Skeletal muscle satellite cell (primary cell): ENCODE data around the gene SUN1.

Source experiments
- H3K27me3 ChIP-seq: 2 replicates; pipeline ENCODE4 v1.7.0; 2013; ENCODE audit warnings: low read length; ENCODE audit not compliant: control insufficient read depth, insufficient read depth
- H3K36me3 ChIP-seq: 2 replicates; pipeline ENCODE4 v1.7.0; 2013; ENCODE audit warnings: mild to moderate bottlenecking, control low read depth, low read length; ENCODE audit not compliant: insufficient read depth
- H3K4me1 ChIP-seq: 2 replicates; pipeline ENCODE4 v1.7.0; 2013; ENCODE audit warnings: low read length; ENCODE audit not compliant: control insufficient read depth, insufficient read depth
- H3K4me2 ChIP-seq: 2 replicates; pipeline ENCODE4 v1.7.0; 2013; ENCODE audit warnings: mild to moderate bottlenecking, low read length
- H3K4me3 ChIP-seq: 2 replicates; pipeline ENCODE4 v1.7.0; 2013; ENCODE audit warnings: low read length
- H3K9ac ChIP-seq: 2 replicates; pipeline ENCODE4 v1.7.0; 2013; ENCODE audit warnings: mild to moderate bottlenecking, low read depth, low read length, moderate library complexity
- H3K9me3 ChIP-seq: replicated peaks from 2 replicates; pipeline ENCODE4 v1.7.0; 2013; ENCODE audit warnings: mild to moderate bottlenecking, control low read depth, low read length

SUN1 gene

DNA sequence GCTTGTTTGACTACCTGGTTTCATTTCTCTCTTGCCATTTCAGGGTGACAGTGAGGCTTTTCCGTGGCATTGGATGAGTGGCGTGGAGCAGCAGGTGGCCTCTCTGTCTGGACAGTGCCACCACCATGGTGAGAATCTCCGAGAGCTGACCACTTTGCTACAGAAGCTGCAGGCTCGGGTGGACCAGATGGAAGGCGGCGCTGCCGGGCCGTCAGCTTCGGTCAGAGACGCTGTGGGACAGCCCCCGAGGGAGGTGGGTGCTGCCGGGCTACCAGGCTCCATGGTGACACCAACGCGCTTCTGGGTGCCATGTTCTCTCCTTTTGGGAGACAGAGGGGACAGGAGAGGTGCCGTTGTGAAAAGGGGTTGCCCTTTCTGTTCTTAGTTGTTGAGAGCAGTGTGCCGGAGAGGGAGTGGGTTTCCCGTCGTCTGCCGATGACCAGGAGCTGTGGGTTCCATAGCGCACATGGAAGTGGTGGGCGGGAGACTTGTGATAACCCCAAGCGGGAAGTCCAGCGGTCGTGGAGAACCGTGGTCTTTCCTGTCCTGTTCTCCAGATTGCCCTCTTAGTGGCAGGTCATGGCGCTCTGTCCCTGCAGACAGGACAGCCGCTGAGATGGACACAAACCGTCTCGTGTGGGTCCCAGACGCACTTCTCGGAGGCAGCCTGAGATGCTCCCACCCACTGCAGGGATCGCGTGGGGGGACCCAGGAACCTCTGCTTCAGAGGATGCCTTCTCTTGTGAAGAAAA is 21.3 kb downstream of the SUN1 start:
- Histone ChIP-seq H3K36me3 (peaks cover 80% of the 10 kb centered on the region), H3K9ac (no peak overlapping the region)

DNA sequence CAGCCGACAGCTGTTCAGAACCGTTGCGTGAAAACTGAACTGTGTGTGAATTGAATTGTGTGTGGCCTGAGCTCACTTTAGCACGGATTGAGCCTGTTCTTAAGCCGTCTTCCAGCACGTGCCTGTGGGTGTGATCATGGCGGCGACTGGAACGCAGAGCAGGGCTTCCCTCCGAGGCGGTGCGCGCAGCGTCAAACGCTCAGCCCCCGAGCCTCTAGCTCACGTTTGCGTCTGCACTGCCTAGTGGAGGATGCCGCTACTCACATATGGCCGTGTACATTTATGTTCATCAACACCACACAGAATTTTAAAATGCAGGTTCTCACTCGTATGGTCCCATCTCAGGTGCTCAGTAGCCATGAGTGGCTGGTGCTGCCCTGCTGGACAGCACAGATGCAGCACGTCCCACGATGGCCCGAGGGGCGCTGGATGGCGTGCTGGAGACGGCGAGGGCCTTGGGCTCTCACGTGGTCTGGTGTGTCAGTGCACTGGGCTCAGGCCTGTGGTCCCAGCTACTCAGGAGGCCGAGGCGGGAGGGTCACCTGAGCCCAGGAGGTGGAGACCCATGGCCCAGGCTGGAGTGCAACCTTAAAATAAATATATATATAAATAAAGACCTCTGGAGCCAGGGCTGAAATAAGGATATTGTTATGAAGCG is 22.0 kb downstream of the SUN1 start:
- H3K4me1 ChIP-seq = no peaks in the 10 kb centered on the region
- no peaks in the 10 kb centered on the region for H3K9me3 ChIP-seq
- H3K4me2 ChIP-seq = no peak overlapping the region
- peaks cover 80% of the 10 kb centered on the region for H3K36me3 ChIP-seq
- H3K27me3 ChIP-seq = no peaks in the 10 kb centered on the region
- no peak overlapping the region for H3K4me3 ChIP-seq
- no peak overlapping the region for H3K9ac ChIP-seq

More for the DNA sequence above, 21.3 kb downstream of the SUN1 start:
- H3K27me3 ChIP-seq = no peaks in the 10 kb centered on the region
- no peak overlapping the region for H3K4me3 ChIP-seq
- H3K4me2 ChIP-seq = no peak overlapping the region
- H3K9me3 ChIP-seq = no peaks in the 10 kb centered on the region
- no peaks in the 10 kb centered on the region for H3K4me1 ChIP-seq

DNA sequence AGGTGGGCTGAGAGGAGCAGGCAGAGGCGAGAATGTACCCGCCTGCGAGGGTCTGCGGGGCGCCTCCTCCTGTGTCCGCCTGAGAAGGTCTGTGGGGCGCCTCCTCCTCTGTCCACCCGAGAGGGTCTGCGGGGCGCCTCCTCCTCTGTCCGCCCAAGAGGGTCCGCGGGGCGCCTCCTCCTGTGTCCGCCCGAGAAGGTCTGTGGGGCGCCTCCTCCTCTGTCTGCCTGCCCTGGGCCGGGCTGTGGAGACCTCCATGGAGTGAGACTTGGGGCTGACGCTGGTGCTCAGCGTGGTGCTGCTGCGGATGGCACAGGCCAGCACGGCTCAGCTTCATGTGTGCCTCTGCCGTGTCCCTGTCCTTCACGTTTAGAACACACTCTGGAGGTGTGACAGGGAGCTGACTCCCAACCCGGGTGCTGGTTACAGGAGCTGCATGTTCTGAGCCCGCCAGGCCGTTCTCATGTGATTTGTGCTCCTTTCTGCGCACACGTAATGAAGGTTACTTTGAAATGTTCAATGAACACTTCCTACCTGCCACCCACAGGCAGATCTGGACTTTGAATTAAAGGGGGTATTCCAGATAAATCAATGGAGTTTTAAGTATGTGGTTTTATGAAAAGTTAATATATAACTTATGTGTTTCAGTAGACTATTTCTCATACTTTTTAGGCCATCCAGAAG is 23.6 kb downstream of the SUN1 start:
- H3K36me3 ChIP-seq = peaks cover 85% of the 10 kb centered on the region
- H3K4me2 ChIP-seq = no peak overlapping the region
- H3K9ac ChIP-seq = no peak overlapping the region
- H3K9me3 ChIP-seq = no peaks in the 10 kb centered on the region
- H3K4me3 ChIP-seq = no peak overlapping the region
- H3K27me3 ChIP-seq = no peaks in the 10 kb centered on the region
- H3K4me1 ChIP-seq = no peaks in the 10 kb centered on the region

DNA sequence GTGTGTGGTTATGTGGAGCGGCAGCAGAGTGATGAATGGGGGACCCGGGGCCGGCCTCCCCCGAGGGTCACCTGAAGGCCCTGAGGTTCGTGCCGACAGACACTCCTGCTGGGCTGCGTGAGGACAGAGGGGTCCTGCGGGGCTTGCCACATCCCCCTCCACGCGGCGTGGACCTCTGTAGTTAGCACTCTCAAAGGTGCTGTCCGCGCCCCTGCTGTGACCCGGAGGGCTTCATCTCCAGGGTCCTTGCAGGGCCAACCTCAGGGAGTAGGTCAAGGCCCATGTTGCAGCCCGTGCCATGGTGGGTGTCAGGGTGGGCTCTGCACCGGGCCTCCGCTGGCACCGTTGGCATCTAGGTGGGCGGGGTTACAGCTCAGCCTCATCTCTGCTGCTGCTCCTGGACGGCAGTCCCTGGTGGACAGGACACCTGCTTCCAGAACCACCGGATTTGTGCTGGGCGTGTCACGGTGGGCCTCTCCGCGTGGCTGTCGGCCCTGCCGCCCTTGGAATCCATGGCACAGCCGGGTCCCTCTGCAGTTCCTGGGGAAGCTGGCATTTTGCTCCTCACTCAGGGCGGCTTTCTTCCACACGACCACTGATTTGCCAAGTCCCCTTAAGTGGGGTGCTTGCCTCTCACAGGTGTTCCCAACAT is 24.3 kb downstream of the SUN1 start:
- Histone ChIP-seq H3K4me2 (no peak overlapping the region), H3K27me3 (no peaks in the 10 kb centered on the region), H3K4me3 (no peak overlapping the region), H3K36me3 (peaks cover 85% of the 10 kb centered on the region), H3K9me3 (no peaks in the 10 kb centered on the region), H3K9ac (no peak overlapping the region), H3K4me1 (no peaks in the 10 kb centered on the region)

DNA sequence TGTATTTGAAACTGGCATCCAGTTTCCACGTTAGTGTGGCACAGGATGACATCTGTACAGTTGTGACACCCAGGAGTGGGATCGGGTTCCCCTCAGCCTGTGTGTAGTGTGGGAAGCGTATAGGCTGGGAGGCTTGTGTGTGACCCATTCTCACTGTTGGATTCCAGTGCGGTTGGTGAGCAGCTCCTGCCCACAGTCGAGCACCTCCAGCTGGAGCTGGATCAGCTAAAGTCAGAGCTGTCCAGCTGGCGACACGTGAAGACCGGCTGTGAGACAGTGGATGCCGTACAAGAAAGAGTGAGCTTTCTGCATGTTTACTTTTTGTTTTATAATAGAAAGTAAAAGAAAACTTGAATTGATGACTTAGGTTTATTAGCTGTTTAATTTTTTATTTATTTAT is 25.4 kb downstream of the SUN1 start:
- H3K4me2 ChIP-seq = no peak overlapping the region
- H3K4me1 ChIP-seq = no peaks in the 10 kb centered on the region
- no peaks in the 10 kb centered on the region for H3K27me3 ChIP-seq
- H3K9me3 ChIP-seq = no peaks in the 10 kb centered on the region
- no peak overlapping the region for H3K9ac ChIP-seq
- no peak overlapping the region for H3K4me3 ChIP-seq
- H3K36me3 ChIP-seq = peaks cover 83% of the 10 kb centered on the region

DNA sequence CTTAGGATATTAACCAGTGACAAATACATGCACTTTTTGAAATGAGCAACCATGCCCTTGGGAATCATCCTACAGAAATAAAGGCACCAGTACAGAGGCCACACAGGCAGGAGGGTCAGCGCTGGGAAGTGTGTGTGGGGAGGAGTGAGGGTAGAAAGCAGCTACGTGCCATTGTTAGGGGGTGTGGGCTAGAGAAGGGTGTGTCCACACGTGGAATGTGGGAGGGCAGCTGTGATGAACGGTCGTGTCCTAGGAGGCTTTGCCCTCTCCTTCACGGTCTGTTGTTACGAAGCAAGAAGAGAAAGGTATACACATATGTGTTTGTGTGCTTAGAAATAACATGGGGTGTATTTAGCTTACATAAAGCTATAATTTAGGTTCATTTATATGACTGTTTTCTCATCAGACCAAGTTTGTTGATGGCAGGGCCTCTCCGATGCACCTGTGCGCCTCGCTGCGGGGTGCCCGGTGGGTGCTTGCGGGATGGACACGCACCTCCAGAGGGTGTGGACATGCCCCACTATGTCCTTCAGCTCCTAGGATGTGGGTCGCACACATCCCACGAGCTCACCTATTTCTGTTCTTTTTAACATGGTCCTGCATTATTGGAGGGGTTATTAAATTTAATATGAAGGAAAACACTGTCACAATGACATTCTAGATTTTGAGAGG is 27.2 kb downstream of the SUN1 start:
- H3K27me3 ChIP-seq = no peaks in the 10 kb centered on the region
- no peak overlapping the region for H3K9ac ChIP-seq
- no peak overlapping the region for H3K4me3 ChIP-seq
- H3K36me3 ChIP-seq = peaks cover 71% of the 10 kb centered on the region
- no peaks in the 10 kb centered on the region for H3K4me1 ChIP-seq
- H3K4me2 ChIP-seq = no peak overlapping the region
- H3K9me3 ChIP-seq = no peaks in the 10 kb centered on the region

DNA sequence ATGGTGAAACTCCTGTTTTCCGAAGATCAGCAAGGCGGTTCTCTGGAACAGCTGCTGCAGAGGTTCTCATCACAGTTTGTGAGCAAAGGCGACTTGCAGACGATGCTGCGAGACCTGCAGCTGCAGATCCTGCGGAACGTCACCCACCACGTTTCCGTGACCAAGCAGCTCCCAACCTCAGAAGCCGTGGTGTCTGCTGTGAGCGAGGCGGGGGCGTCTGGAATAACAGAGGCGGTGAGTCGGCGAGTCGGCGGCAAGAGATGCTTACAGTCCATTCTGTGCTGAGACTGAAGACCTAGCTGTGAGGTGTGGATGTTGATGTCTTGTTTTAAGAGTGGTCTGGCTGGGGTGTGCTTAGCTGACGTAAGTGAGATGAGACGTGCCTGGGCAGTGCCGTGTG is 27.9 kb downstream of the SUN1 start:
- no peaks in the 10 kb centered on the region for H3K9me3 ChIP-seq
- no peak overlapping the region for H3K4me2 ChIP-seq
- H3K27me3 ChIP-seq = no peaks in the 10 kb centered on the region
- no peaks in the 10 kb centered on the region for H3K4me1 ChIP-seq
- no peak overlapping the region for H3K9ac ChIP-seq
- H3K4me3 ChIP-seq = no peak overlapping the region
- H3K36me3 ChIP-seq = peaks cover 68% of the 10 kb centered on the region

DNA sequence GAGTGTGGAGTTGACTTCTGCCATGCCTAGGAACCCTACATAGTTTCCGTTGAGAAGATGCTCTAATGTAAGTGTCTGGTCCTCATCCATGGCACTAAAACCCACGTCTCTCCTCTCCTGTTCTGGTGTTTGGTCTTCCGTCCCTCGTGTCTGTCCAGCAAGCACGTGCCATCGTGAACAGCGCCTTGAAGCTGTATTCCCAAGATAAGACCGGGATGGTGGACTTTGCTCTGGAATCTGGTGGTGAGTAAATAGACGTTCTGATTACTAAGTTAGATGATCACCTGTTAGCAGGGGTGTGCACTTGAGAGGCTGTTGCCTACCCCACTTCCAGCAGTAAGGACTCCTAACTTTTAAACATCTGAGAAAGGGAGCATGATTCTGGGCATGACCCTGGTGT is 28.9 kb downstream of the SUN1 start:
- no peak overlapping the region for H3K4me2 ChIP-seq
- H3K9me3 ChIP-seq = no peaks in the 10 kb centered on the region
- no peak overlapping the region for H3K9ac ChIP-seq
- H3K36me3 ChIP-seq = peaks cover 66% of the 10 kb centered on the region
- no peaks in the 10 kb centered on the region for H3K27me3 ChIP-seq
- no peaks in the 10 kb centered on the region for H3K4me1 ChIP-seq
- no peak overlapping the region for H3K4me3 ChIP-seq

DNA sequence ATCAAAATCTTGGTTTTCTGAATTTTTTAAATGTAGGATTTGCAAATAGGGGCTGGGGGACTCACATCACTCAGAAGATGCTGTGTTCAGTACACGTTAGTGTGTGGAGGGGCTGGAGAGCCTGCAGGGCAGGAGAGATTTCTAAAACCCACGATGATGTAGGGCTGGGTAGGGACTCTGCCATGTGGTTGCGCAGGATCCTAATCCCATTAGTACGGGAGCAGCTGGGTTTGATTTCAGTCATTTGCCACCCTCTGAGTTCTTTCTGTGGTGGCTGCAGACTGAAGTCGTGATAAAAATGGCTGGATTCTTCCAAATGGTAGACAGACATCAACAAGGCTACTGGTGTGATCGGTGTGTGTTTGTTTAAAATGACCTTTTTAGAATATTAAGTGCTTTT is 29.9 kb downstream of the SUN1 start:
- no peak overlapping the region for H3K4me3 ChIP-seq
- peaks cover 61% of the 10 kb centered on the region for H3K36me3 ChIP-seq
- H3K4me2 ChIP-seq = no peak overlapping the region
- H3K9ac ChIP-seq = no peak overlapping the region
- H3K4me1 ChIP-seq = peaks cover 3% of the 10 kb centered on the region
- no peaks in the 10 kb centered on the region for H3K9me3 ChIP-seq
- H3K27me3 ChIP-seq = no peaks in the 10 kb centered on the region

DNA sequence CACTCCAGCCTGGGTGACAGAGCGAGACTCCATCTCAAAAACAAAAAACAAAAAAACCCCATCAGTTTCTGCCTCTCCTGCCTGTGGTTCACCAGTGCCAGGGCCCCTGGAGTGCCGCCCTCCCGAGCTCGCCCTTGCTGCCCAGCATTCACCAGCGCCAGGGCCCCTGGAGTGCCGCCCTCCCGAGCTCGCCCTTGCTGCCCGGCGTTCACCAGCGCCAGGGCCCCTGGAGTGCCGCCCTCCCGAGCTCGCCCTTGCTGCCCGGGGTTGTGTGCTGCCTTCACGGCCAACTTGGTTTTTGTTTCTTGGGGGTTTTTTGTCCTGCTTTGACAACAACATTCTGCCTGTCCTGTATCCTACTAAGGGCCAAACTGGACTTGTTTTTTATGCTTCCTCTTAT is 30.8 kb downstream of the SUN1 start:
- Histone ChIP-seq H3K4me1 (peaks cover 12% of the 10 kb centered on the region), H3K27me3 (no peaks in the 10 kb centered on the region), H3K9me3 (no peaks in the 10 kb centered on the region), H3K36me3 (peaks cover 61% of the 10 kb centered on the region), H3K4me3 (no peak overlapping the region), H3K9ac (no peak overlapping the region), H3K4me2 (no peak overlapping the region)

DNA sequence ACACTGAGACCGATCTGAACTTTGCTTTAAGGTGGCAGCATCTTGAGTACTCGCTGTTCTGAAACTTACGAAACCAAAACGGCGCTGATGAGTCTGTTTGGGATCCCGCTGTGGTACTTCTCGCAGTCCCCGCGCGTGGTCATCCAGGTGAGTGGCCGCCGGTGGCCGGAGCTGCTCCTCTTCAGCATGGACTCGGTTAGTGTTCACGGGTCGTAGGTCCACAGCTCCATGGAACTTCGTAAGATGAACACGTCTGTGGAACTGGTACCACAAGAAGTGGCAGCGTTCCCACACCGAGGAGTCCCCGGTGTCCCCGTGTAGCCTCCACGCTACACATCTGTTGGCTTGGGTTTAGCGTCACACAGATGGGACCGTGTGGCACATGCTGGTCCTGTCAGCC is 33.6 kb downstream of the SUN1 start:
- Histone ChIP-seq H3K9ac (no peak overlapping the region), H3K9me3 (no peaks in the 10 kb centered on the region), H3K36me3 (peaks cover 51% of the 10 kb centered on the region)

More for the DNA sequence above, 33.6 kb downstream of the SUN1 start:
- no peaks in the 10 kb centered on the region for H3K27me3 ChIP-seq
- no peak overlapping the region for H3K4me2 ChIP-seq
- no peak overlapping the region for H3K4me3 ChIP-seq
- peaks cover 13% of the 10 kb centered on the region for H3K4me1 ChIP-seq
